SK-N-SH (cell line): ENCODE results near the gene VDR. TPM values are rescaled to one million over a fixed set of nuclear protein-coding genes. Genes with fewer than 3 reads are reported as not detected.

Experiments
- CTCF ChIA-PET: fragments of 300-600, 350-600 bp; formaldehyde crosslinking; extraction: SDS; loops from one replicate; lab custom pipeline; 2021; lab: Yijun Ruan, JAX
- POLR2A ChIA-PET: fragments of 350-600 bp; sonication (Branson Sonifier 250); formaldehyde crosslinking; extraction: SDS; loops from one replicate; lab custom pipeline; 2020; ENCODE audit warnings: antibody characterized with exemption, inconsistent platforms; lab: Yijun Ruan, JAX
- DNase-seq: peaks from one replicate; pipeline ENCODE4 v3.0.0; 2012
- H2AFZ ChIP-seq: fragments of 200-600 bp; sonication (generic); 2 replicates; pipeline ENCODE4 v1.8.1; 2016; ENCODE audit warnings: antibody characterized with exemption, mild to moderate bottlenecking, low read depth
- H3F3A ChIP-seq: fragments of 200-600 bp; sonication (generic); replicated peaks from 2 replicates; pipeline ENCODE3; 2016; ENCODE audit warnings: antibody characterized with exemption, mild to moderate bottlenecking; ENCODE audit not compliant: insufficient read depth
- H3K27ac ChIP-seq, 2 experiments: fragments of 200-500 bp in 1 of 2; fragments of 200-600 bp in 1 of 2; sonication (Bioruptor generic) in 1 of 2; sonication (generic), shearing (Covaris generic) in 1 of 2; 2 replicates each; pipeline versions ENCODE4 v1.5.1 to v1.6.1; 2014 to 2016; ENCODE audit warnings: low read depth in 2 of 2, inconsistent platforms in 1 of 2, low read length in 1 of 2, mild to moderate bottlenecking in 1 of 2, mixed read lengths in 1 of 2
- H3K27me3 ChIP-seq: fragments of 200-600 bp; sonication (generic), shearing (Covaris generic); 2 replicates; pipeline ENCODE4 v1.6.1; 2016; ENCODE audit warnings: mixed run types; ENCODE audit not compliant: insufficient read depth
- H3K36me3 ChIP-seq, 2 experiments: fragments of 200-500 bp in 1 of 2; fragments of 200-600 bp in 1 of 2; sonication (Bioruptor generic) in 1 of 2; sonication (generic) in 1 of 2; replicated peaks in 1 of 2; 2 replicates each; pipeline versions ENCODE3 to v1.5.1; 2014 to 2016; ENCODE audit warnings: low read length in 1 of 2, mild to moderate bottlenecking in 1 of 2; ENCODE audit not compliant: insufficient read depth in 2 of 2, control insufficient read depth in 1 of 2
- H3K4me1 ChIP-seq, 2 experiments: fragments of 200-500 bp in 1 of 2; fragments of 200-600 bp in 1 of 2; sonication (Bioruptor generic) in 1 of 2; sonication (generic), shearing (Covaris generic) in 1 of 2; 2 replicates each; pipeline versions ENCODE4 v1.5.1 to v1.6.1; 2014 to 2016; ENCODE audit warnings: low read depth in 1 of 2, low read length in 1 of 2, mixed run types in 1 of 2; ENCODE audit not compliant: insufficient read depth in 2 of 2, control insufficient read depth in 1 of 2
- H3K4me2 ChIP-seq: fragments of 200-600 bp; sonication (generic), shearing (Covaris generic); 2 replicates; pipeline ENCODE4 v1.6.1; 2017; ENCODE audit warnings: mixed run types
- H3K4me3 ChIP-seq, 2 experiments: fragments of 200-500 bp in 1 of 2; fragments of 200-600 bp in 1 of 2; sonication (Bioruptor generic) in 1 of 2; sonication (generic), shearing (Covaris generic) in 1 of 2; 2 replicates each; pipeline versions ENCODE4 v1.5.1 to v1.8.1; 2014 to 2016; ENCODE audit warnings: low read depth in 2 of 2, inconsistent platforms in 1 of 2, low read length in 1 of 2, mild to moderate bottlenecking in 1 of 2, mixed read lengths in 1 of 2, moderate library complexity in 1 of 2
- H3K79me2 ChIP-seq: fragments of 200-600 bp; sonication (generic); 2 replicates; pipeline ENCODE4 v1.8.1; 2017; ENCODE audit warnings: mild to moderate bottlenecking; ENCODE audit not compliant: insufficient read depth
- H3K9ac ChIP-seq: fragments of 200-600 bp; sonication (generic); 2 replicates; pipeline ENCODE4 v1.6.1; 2017; ENCODE audit warnings: mixed run types
- H3K9me2 ChIP-seq: fragments of 200-600 bp; sonication (generic); 2 replicates; pipeline ENCODE4 v1.6.1; 2017; ENCODE audit warnings: mixed run types
- H3K9me3 ChIP-seq: fragments of 200-600 bp; sonication (generic); 2 replicates; pipeline ENCODE4 v1.6.1; 2017; ENCODE audit warnings: mixed run types, mild to moderate bottlenecking, moderate library complexity
- H4K20me1 ChIP-seq: fragments of 200-600 bp; sonication (generic); 2 replicates; pipeline ENCODE4 v1.6.1; 2017; ENCODE audit warnings: mild to moderate bottlenecking, mixed run types; ENCODE audit not compliant: insufficient read depth
- CHD2 ChIP-seq: fragments of 150-350 bp; IDR thresholded peaks from 2 replicates; pipeline ENCODE4 v1.6.1; 2018; ENCODE audit warnings: low read length; ENCODE audit not compliant: partially characterized antibody
- FOSL2 ChIP-seq: IDR thresholded peaks from 2 replicates; pipeline ENCODE4 v1.4.0; 2012; ENCODE audit warnings: low read depth, mild to moderate bottlenecking, moderate library complexity, borderline replicate concordance
- JUND ChIP-seq: IDR thresholded peaks from 2 replicates; pipeline ENCODE4 v1.4.0; 2012
- MEF2A ChIP-seq: IDR thresholded peaks from 2 replicates; pipeline ENCODE4 v1.4.0; 2012; ENCODE audit warnings: low read depth, borderline replicate concordance
- NRF1 ChIP-seq: IDR thresholded peaks from 2 replicates; pipeline ENCODE4 v1.6.1; 2012; ENCODE audit warnings: low read depth, mild to moderate bottlenecking, low read length
- RAD21 ChIP-seq: IDR thresholded peaks from 2 replicates; pipeline ENCODE4 v1.6.1; 2012; ENCODE audit warnings: mild to moderate bottlenecking, low read length
- RCOR1 ChIP-seq: fragments of 150-350 bp; IDR thresholded peaks from 2 replicates; pipeline ENCODE4 v1.6.1; 2017; ENCODE audit warnings: antibody characterized with exemption, low read length
- RFX5 ChIP-seq: IDR thresholded peaks from 2 replicates; pipeline ENCODE4 v1.6.1; 2012; ENCODE audit warnings: mild to moderate bottlenecking, improper control_type of control experiment, low read length
- RXRA ChIP-seq: IDR thresholded peaks from 2 replicates; pipeline ENCODE4 v1.4.0; 2012; ENCODE audit warnings: low read depth, mild to moderate bottlenecking, borderline replicate concordance
- SIN3A ChIP-seq: IDR thresholded peaks from 2 replicates; pipeline ENCODE4 v1.6.1; 2012; ENCODE audit warnings: low read depth, mild to moderate bottlenecking, low read length, moderate library complexity, borderline replicate concordance
- SMC3 ChIP-seq: IDR thresholded peaks from 2 replicates; pipeline ENCODE4 v1.6.1; 2012; ENCODE audit warnings: low read depth, low read length, improper control_type of control experiment
- TAF1 ChIP-seq: IDR thresholded peaks from 2 replicates; pipeline ENCODE4 v1.6.1; 2012; ENCODE audit warnings: low read depth, mild to moderate bottlenecking, low read length, moderate library complexity, borderline replicate concordance
- TCF12 ChIP-seq: IDR thresholded peaks from 2 replicates; pipeline ENCODE4 v1.4.0; 2012
- TEAD4 ChIP-seq: IDR thresholded peaks from 2 replicates; pipeline ENCODE4 v1.4.0; 2012; ENCODE audit warnings: mild to moderate bottlenecking, borderline replicate concordance; ENCODE audit not compliant: insufficient read depth
- YY1 ChIP-seq: IDR thresholded peaks from 2 replicates; pipeline ENCODE4 v1.4.0; 2012; ENCODE audit warnings: low read depth, mild to moderate bottlenecking
- WGBS: methylation state at CpG from one replicate; pipeline ENCODE4 v1.1.6; 2017; ENCODE audit warnings: low lambda C conversion rate; 5-methylcytosine and 5-hydroxymethylcytosine counted together
- polyA plus RNA-seq, 3 experiments: library from polyadenylated mRNA; depleted of rRNA; stranded (reverse); fragments of >200 nt; gene quantifications; 2 replicates each; pipeline ENCODE4 v1.2.3, GENCODE V29; 2012
- TF ChIP-seq, protein P1 (sequence below): fragments of 200-600 bp; sonication (generic); IDR thresholded peaks from 2 replicates; pipeline ENCODE4 v1.6.1; 2017; ENCODE audit warnings: antibody characterized with exemption, mild to moderate bottlenecking, moderate library complexity
- TF ChIP-seq, protein P2 (sequence below): fragments of 150-350 bp; IDR thresholded peaks from 2 replicates; pipeline ENCODE4 v1.6.1; 2017; ENCODE audit warnings: antibody characterized with exemption, low read length, low read depth, borderline replicate concordance

Gene VDR
- polyA plus RNA-seq, 1 of the 3 experiments (the other 2 are of a cell fraction), result 0.33 TPM

DNA sequence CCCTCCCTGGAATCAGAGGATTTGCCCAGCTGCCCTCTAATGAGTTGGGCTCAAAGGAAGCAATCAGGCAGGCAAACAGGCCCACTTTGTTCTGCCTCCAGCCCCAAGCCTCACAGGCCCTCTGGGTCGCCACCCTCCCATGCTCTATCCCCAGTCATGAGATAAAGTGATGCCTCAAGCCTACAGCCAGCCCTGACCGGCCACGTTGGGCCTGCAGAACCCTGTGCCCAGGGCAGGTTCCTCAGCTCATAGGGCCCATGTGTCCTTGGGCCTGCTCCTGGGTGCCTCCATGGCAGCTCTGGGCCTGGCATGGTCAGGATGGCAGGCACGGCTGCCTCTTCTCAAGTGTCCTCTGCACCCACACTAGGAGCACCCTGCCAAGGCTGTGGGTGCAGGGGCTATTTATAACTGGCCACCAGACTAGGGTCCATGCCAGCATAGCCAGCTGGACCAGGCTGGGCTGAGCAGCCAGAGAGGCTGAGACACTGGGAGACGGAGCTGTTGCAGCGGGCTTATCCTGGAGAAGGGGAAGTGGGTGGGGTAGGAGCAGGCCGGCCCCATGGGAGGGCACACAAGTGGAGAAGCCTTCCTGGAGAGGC lies 105.3 kb downstream of the VDR start (continued):
- TF ChIP-seq SMC3 (no peak), RAD21 (no peak), SIN3A (no peak), MEF2A (no peak), YY1 (no peak), FOSL2 (no peak), RFX5 (no peak), TAF1 (no peak)
- TF ChIP-seq, protein P1, sequence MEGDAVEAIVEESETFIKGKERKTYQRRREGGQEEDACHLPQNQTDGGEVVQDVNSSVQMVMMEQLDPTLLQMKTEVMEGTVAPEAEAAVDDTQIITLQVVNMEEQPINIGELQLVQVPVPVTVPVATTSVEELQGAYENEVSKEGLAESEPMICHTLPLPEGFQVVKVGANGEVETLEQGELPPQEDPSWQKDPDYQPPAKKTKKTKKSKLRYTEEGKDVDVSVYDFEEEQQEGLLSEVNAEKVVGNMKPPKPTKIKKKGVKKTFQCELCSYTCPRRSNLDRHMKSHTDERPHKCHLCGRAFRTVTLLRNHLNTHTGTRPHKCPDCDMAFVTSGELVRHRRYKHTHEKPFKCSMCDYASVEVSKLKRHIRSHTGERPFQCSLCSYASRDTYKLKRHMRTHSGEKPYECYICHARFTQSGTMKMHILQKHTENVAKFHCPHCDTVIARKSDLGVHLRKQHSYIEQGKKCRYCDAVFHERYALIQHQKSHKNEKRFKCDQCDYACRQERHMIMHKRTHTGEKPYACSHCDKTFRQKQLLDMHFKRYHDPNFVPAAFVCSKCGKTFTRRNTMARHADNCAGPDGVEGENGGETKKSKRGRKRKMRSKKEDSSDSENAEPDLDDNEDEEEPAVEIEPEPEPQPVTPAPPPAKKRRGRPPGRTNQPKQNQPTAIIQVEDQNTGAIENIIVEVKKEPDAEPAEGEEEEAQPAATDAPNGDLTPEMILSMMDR, result no peak

DNA sequence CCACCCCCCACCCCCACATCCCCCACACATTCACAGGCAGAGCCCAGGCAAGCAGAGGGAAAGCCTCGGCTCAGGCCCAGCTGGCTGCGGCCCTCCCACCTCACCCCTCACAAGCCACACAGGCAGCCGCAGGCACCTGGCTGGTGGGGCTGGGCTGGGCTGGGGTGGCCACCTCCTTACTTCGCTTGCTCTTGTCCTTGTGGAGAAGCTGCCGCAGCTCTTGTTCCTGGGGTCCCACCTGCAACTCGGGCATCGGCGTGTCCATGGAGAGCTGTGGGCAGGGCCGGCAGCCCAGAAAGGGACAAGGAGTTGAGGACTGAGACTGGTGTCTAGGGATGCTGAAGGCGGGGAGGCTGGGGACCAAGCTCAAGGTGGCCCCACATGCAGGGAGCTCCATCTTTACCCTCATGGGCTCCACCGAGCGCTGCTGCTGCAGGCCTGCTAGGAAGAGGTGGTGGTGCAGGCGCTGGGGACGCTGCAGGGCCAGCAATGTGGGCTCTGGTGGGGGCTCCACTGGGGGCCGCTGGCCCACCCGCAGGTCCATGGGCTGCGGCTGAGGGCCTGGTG lies 106.3 kb downstream of the VDR start:
- CTCF ChIA-PET, result interaction anchor here (0.9 to 15.5 kb wide), 9 partner anchors 9 to 150 kb away, joined by 3 to 247 read pairs (median 7); no protein-coding TSS in a partner anchor
- H3K79me2 ChIP-seq, result peaks cover 56% of the 10 kb centered on the region
- no peak for TF ChIP-seq RFX5
- TF ChIP-seq CHD2, result no peak
- no peak for TF ChIP-seq TEAD4
- TF ChIP-seq TCF12, result no peak
- no peak for TF ChIP-seq NRF1
- TF ChIP-seq RXRA, result no peak
- no peak overlapping the region for H3K4me2 ChIP-seq
- no peak for DNase-seq
- H3K9me2 ChIP-seq, result no peaks in the 10 kb centered on the region
- H3K27ac ChIP-seq, result no peak overlapping the region
- no peaks in the 10 kb centered on the region for H3K27me3 ChIP-seq
- 98% methylated on average over 7 of the region's 17 CpGs for WGBS
- H4K20me1 ChIP-seq, result peaks cover 52% of the 10 kb centered on the region
- H3K9me3 ChIP-seq, result no peaks in the 10 kb centered on the region
- no peak overlapping the region for H3K4me3 ChIP-seq
- peaks cover 14 to 50% of the 10 kb centered on the region in 2 experiments for H3K36me3 ChIP-seq
- POLR2A ChIA-PET, result no interaction called here
- peaks cover 12 to 31% of the 10 kb centered on the region in 2 experiments; a peak in 2 of 4 replicates for H3K4me1 ChIP-seq
- no peaks in the 10 kb centered on the region for H3F3A ChIP-seq
- no peak overlapping the region for H3K9ac ChIP-seq
- H2AFZ ChIP-seq, result no peak overlapping the region

DNA sequence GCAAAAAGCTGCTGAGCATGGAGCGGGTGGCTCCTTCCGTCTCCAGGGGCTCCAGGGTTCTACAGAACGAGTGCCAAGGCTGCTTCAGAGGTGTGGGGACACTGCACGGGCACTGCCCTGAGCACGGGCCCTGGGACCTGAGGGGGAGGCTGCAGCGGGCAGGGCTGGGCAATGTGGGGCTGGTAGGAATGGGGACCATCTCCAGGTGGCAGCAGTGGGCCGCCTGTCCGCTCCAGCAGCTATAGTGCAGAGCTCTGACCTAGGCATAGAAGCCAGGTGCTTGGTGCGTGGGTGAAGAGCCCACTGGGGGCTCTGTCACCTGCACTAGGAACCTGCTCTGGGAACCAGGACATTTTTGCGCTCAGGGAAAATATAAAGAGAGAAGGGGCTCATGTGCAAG lies 107.4 kb downstream of the VDR start:
- Histone ChIP-seq H3K9me3 (no peaks in the 10 kb centered on the region), H3K4me1 (peaks cover 6 to 21% of the 10 kb centered on the region in 2 experiments; a peak in 2 of 4 replicates), H4K20me1 (peaks cover 41% of the 10 kb centered on the region), H3K79me2 (peaks cover 45% of the 10 kb centered on the region), H3K27me3 (no peaks in the 10 kb centered on the region), H3K27ac (no peak overlapping the region), H3F3A (no peaks in the 10 kb centered on the region), H3K4me3 (no peak overlapping the region), H3K9me2 (no peaks in the 10 kb centered on the region), H2AFZ (no peak overlapping the region), H3K36me3 (peaks cover 15 to 58% of the 10 kb centered on the region in 2 experiments), H3K4me2 (no peak overlapping the region), H3K9ac (no peak overlapping the region)
- ChIA-PET CTCF (interaction anchor here (0.6 to 15.5 kb wide), 13 partner anchors 10 to 151 kb away, joined by 3 to 247 read pairs (median 4); partner anchors contain the start of gene HDAC7), POLR2A (interaction anchor here (1.0 kb wide), 1 partner anchor 41 kb away, joined by 3 read pairs; no protein-coding TSS in a partner anchor)
- 84% methylated on average over 7 of the region's 10 CpGs for WGBS
- peak; percentile 76 for DNase-seq
- TF ChIP-seq, protein P1, result peak; percentile 41
- TF ChIP-seq SMC3 (peak; percentile 61), RCOR1 (no peak), RAD21 (peak; percentile 67), JUND (no peak)
- TF ChIP-seq, protein P2, sequence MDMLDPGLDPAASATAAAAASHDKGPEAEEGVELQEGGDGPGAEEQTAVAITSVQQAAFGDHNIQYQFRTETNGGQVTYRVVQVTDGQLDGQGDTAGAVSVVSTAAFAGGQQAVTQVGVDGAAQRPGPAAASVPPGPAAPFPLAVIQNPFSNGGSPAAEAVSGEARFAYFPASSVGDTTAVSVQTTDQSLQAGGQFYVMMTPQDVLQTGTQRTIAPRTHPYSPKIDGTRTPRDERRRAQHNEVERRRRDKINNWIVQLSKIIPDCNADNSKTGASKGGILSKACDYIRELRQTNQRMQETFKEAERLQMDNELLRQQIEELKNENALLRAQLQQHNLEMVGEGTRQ, result no peak
